HG03159 (cell line): Measurements from ENCODE around the gene ADAT2.
"Not testable (repeated sequence)": the region's sequence is repeated elsewhere in the genome, so short reads cannot be mapped to it uniquely, and the experiment has no call there.

Experiments used
- ATAC-seq: cut with Tn5 transposase; IDR thresholded peaks from one replicate; pipeline ENCODE4 v1.9.1; 2021; ENCODE audit warnings: mild to moderate bottlenecking, moderate library complexity; ENCODE audit not compliant: unreplicated experiment

ADAT2 gene

DNA sequence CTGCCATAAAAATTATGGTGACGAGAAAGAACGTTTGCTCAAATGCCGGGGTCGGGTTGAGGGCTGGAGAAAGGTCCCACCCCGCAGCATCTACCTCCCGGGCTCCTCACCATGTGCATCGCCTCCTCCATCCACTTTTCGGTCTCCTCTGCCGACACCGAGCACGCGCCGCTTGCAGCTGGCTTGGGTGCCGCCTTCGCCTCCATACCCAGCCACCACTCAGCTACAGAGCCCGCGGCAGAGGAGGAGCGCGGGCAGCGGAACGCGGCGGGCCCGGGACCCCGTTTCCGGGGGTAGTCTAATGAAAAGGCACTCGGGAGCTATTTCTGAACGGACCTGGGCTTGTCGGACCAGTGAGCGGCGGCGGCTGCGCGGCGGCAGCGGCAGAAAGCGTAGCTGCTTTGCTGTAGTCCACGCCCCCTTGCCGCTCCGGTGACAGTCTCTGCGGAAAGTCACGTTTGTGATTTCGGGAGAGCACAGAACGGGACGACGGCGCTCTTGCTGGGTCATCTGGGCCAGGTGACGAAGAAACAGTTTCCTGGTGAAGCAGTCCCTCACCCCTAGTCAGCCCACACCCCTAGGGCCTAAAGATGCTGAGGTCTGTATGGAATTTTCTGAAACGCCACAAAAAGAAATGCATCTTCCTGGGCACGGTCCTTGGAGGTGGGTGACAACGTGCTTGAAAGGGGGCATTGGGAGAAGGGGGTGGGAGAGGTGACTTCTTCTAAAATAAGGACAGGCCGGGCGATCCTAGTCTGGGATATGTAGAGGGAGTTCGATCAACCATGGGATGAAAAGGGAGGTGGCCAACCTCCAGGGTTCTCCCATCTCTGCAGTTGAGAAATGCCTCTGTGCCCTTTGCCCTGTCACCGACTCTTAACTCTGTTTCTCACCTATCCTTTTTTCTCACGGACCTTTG, at the start of gene ADAT2, which contains the start of gene PEX3:
ADAT2 (minus strand) TSS at position 243 of the 919 bp plus-strand sequence; CDS start at position 206, 37 bp downstream.
PEX3 (plus strand) TSS at position 353 of the 919 bp plus-strand sequence; CDS start at position 591, 238 bp downstream.
- peak; percentile 96 for ATAC-seq

GRCh38 chr6:143498428-143498827, 47.9 kb upstream of the ADAT2 start:
- ATAC-seq: no peak

GRCh38 chr6:143496974-143497373, 46.5 kb upstream of the ADAT2 start:
- no peak for ATAC-seq

- ATAC-seq: no peak
These were observed 40.3 kb upstream of the ADAT2 start for GRCh38 chr6:143490775-143491174.

- no peak for ATAC-seq
These were observed 39.7 kb upstream of the ADAT2 start for GRCh38 chr6:143490244-143490643.

GRCh38 chr6:143486752-143487151, 36.3 kb upstream of the ADAT2 start:
- ATAC-seq: no peak

GRCh38 chr6:143485967-143486366, 35.5 kb upstream of the ADAT2 start:
- ATAC-seq: no peak

DNA sequence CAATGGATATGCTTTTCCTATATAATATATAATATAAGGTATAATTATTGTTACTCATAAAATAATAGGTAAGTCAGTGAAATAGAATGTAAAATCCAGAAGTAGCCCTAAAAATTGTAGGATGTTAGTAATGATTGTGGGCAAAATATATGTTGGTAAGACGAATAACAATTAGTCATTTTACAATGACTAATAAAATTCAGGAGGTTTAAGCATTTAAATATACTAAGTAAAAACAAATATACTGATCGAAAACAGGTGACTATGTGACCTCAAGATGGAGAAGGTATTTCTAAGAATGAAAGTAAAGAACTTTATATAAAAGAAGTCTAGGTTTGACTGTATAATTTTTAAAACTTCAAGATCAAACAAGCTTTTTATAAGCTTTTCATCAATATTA, 32.1 kb upstream of the ADAT2 start:
- no peak for ATAC-seq

GRCh38 chr6:143478479-143479062, 28.1 kb upstream of the ADAT2 start:
- no peak for ATAC-seq

GRCh38 chr6:143476545-143476944, 26.1 kb upstream of the ADAT2 start:
- no peak for ATAC-seq

- ATAC-seq: no peak
These were observed 21.3 kb upstream of the ADAT2 start for GRCh38 chr6:143471822-143472221.

DNA sequence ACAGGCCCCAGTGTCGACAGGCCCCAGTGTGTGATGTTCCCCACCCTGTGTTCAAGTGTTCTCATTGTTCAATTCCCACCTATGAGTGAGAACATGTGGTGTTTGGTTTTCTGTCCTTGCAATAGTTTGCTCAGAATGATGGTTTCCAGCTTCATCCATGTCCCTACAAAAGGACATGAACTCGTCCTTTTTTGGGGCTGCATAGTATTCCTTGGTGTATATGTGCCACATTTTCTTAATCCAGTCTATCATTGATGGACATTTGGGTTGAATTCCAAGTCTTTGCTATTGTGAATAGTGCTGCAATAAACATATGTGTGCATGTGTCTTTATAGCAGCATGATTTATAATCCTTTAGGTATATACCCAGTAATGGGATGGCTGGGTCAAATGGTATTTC, 18.3 kb upstream of the ADAT2 start:
- not testable (repeated sequence) for ATAC-seq

DNA sequence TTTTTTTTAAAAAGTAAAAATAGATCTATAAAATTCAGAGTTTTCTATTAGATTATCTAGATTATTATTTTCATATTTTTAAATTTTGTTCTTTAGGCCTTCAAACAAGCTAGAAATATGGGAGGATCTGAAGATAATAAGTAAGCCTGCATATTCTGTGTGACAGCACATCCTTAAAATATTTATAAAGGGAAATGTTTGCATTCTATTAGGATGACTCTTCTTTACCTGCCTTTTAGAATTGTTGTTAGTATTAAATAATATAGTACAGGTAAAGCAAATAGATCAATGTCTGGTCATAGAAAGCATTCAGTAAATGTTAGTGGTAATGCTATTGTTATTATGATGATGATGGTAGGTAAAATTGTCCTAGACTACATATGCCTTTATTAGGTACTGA, 17.5 kb upstream of the ADAT2 start:
- no peak for ATAC-seq

DNA sequence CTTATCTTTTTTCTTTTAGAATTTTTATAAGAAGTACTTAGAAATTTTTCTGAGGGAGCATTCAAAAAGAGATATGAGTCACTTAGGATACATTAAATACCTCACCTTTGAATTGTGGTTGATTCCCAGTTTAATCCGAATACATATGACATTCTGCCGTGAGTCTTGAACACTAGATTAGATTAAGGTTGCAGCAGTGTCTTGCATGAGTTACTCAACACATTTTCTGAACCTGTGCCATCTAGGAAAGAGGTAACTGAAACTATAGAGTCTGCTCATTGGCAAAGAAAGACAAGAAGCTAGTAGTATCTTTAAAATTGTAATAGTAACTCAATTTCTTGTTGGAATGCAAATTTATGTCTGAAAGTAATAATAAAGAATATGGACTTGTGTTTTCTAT, 15.1 kb upstream of the ADAT2 start:
- ATAC-seq: no peak

DNA sequence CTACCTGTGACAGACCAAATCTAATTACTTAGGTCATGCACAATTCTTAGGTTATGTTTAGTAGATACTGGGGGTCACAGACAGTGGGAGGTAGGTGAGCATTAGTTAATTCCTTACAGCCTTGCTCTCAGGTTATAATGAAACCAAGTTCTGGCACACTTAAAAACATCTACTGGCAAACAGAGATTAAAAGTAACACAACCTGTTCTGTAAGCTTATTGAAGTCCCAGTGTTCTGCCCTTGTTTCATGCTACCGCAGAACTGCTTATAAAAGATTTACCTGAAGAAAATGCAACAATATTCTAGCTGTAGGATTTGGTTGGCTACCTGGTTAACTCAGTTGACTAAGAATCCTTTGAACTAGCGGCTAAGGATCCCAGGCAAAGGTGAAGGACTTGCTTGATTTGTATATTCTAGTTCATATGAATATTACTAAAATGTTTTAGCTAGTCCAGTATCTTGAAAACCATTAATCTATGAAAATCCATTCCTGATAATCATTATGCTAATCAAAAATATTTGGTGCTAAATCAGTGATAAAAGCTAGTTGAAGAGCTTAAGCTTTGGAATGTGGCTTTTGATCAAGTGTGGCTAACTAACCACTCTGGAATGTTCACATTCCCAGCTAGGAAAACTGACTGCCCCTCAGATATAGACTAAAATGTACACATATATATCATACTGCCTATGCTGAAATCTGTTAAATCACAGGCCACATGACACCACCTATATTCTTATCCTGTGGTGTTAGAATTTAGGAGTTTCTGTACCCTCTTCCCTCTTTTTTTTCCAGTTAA, 7.3 kb upstream of the ADAT2 start:
- ATAC-seq: no peak

DNA sequence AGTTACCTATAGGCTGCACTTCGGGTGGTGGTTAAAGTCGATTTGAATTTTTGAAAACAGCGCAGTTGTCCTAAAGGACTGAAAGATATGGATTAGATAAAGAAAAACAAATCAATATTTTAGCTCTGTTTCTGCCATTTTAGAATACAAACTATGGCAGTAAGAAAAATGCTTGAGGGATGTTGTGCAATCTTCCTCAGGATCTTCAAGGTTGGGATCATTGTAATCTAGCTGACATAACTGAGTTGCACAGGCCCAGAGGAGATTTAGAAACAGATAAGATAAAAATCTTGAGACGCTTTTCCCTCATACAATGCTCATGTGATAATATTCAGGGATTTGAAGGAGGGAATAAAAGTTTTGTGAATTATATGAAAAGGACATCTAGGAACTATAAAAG, 1.0 kb upstream of the ADAT2 start:
- ATAC-seq: no peak

DNA sequence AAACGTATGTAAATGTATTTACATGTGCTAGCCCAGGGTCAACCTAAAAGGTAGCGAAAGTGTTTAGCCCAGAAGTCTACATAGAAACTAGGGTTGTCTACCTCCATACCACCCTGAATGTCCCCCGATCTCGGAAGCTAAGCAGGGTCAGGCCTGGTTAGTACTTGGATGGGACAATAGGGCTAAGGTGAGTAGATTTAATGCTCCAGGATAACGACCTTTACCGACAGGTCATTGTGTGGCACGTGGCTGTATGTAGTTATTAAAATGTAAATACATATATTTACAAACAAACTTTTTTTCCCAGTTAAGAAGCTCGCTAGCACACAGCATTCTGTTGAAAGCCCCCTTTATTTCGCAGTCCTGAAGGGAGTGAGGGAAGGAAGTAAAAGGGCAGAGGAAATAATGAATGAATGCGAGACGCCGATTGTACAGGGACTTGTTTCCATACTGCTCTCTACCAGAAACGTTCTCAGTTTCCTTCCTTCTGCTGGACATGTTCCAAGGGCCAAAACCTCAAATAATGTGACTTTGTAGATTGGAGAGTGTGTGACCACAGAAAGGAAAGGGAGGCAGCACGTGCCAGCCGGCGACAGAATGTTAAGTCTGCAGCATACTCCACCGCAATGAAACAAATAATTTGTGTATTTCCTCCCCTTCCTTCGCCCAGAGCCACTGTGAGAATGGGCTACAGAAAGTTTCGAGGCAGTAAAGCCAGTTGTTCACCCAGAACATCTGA, 612 bp downstream of the ADAT2 start:
- peak; percentile 1 for ATAC-seq

DNA sequence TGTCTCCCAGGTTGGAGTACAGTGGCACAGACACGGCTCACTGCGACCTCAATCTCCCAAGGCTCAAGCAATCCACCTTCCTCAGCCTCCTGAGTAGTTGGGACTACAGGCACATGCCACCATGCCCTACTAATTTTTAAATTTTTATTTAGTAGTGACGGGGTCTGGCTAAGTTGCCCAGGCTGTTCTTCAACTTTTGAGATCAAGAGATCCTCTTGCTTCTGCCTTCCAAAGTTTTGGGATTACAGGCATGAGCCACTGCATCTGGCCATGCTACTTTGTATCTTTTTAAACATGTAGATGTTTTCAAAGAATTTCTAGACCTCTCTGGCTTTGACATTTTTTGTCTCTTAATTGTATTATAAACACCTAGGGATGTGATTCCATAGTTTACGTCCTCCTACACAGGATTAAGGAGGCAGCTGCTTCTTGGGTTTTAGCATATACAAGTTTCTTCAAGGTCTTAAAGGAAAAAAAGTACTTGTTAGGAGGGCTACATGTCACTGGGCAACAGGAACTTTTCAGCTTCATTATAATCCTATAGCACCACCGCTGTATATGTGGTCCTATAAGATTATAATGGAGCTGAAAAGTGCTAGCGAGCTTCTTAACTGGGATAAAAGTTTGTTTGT, 1.3 kb downstream of the ADAT2 start:
- ATAC-seq: no peak

DNA sequence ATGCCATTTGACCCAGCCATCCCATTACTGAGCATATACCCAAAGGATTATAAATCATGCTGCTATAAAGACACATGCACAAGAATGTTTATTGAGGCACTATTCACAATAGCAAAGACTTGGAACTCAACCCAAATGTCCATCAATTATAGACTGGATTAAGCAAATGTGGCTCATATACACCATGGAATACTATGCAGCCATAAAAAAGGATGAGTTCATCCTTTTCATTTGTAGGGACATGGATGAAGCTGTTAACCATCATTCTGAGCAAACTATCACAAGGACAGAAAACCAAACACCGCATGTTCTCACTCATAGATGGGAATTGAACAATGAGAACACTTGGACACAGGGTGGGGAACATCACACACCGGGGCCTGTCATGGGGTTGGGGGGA, 2.6 kb downstream of the ADAT2 start:
- ATAC-seq: not testable (repeated sequence)

GRCh38 chr6:143443096-143443495, 7.4 kb downstream of the ADAT2 start:
- ATAC-seq: no peak
